ENCODE results near the gene TPRN.
A peak's percentile ranks its signal among the peaks of the same experiment; 100 is the strongest.

Gene TPRN

DNA sequence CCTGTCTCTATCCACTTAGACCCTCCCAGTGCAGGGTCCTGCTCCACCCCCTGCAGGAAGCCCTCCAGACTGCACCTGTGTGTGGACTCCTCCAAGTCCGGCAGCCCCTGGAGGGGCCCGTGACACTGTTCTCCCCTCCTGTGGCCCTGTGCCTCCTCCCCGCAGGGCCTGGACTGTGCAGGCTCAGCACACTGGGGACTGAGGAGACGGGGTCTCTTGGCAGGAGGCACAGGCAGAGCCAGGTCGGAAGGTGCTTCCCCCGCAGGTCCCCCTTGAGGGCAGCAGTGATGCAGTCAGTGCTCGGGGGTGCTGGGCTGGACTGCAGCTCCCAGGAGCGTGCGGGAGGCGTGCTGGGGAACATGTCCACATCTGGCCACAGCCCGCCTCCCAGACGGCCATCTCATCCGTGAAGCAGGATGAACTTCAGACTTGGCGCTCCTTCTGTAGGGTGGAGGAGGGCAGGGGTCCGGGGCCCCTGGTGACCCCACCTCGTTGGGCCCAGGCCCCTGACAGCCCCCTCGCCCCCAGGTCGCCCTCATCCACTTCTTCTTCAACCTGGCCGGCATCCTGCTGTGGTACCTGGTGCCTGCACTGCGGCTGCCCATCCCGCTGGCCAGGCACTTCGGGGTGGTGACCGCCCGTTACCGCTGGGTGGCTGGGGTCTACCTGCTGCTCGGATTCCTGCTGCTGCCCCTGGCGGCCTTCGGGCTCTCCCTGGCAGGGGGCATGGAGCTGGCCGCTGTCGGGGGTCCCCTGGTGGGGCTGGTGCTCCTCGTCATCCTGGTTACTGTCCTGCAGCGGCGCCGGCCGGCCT lies 35.1 kb upstream of the TPRN start:
- DNase-seq, result no peak

DNA sequence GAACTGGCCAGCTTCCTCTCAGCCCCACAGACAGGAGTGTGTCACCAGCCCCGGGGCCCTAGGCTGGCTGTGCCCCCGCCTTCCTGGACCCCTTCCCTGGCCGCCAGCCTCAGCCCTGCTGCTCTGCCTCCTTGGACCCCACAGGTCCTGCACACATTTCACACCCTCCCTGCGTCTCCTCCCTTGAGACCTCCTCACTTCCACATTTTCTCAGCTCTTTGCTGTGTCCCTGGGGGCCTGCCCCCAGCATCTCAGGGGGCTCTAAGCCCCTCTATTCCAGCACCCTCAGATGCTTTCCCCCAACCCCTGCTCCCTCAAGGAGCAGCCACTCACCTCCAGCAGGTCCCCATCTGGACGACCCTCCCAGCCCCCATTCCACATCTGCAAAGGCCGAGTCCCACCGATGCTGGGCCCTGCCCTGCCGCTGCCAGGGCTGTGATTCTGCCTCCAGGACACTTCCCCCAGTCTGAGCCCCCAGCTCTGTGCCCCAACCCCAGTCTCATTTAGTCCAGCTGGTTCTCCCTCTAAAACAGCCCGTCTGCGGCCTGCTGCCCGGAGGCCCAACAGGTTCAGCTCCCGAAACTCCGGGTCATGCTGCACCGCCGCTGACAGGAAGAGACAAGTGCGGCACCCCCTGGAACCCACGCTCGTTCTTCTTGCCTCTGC lies 34.4 kb upstream of the TPRN start:
- no peak for DNase-seq

DNA sequence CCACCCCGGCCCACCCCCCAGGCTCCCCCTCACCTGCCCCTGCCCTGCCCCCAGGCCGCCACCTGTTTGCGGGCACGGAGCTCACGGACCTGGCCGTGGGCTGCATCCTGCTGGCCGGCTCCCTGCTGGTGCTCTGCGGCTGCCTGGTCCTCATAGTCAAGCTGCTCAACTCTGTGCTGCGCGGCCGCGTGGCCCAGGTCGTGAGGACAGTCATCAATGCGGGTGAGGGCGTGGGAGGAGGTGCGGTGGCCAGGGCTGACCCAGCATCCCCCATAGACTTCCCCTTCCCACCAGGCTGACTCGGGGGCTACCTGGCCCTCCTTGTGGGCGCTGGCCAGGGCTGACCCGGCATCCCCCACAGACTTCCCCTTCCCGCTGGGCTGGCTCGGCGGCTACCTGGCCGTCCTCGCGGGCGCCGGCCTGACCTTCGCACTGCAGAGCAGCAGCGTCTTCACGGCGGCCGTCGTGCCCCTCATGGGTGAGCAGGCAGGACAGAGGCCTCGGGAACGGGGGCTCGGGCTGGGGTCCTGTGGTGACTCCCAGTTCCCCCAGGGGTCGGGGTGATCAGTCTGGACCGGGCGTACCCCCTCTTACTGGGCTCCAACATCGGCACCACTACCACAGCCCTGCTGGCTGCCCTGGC lies 33.6 kb upstream of the TPRN start:
- no peak for DNase-seq

DNA sequence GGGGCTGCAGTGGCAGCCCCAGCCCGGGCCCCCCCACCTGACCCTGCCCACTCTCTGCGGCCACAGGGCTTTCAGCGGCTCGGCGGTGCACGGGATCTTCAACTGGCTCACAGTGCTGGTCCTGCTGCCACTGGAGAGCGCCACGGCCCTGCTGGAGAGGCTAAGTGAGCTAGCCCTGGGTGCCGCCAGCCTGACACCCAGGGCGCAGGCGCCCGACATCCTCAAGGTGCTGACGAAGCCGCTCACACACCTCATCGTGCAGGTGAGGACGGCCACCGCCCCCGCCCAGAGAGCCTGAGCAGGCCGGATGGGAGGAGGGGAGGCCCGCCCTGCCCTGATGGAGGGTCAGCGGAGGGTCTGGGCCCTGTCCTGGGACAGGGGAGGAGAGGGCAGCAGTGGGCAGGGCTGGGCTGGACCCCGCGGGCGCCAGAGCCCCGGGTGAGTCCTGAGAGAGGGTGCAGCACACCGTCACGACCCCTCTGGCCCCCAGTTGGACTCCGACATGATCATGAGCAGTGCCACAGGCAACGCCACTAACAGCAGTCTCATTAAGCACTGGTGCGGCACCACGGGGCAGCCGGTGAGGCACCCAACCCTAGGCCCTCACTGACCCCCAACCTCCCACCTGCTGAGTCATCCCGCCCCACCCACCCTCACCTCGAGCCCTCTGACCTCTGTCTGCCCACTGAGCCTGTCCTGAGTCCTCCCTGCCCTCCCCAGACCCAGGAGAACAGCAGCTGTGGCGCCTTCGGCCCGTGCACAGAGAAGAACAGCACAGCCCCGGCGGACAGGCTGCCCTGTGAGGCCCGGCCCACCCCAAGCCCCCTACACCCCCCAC lies 32.8 kb upstream of the TPRN start:
- DNase-seq, result no peak

DNA sequence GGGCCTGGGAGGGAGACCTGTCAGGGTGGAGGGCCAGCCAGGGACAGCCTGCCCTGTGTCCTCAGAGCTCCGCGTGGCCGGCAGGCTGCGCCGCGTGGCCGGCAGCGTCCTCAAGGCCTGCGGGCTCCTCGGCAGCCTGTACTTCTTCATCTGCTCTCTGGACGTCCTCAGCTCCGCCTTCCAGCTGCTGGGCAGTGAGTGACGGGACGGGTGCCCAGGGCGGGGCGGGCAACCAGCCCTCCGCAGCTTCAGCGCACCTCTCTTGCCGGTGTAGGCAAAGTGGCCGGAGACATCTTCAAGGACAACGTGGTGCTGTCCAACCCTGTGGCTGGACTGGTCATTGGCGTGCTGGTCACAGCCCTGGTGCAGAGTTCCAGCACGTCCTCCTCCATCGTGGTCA lies 32.0 kb upstream of the TPRN start:
- no peak for DNase-seq

DNA sequence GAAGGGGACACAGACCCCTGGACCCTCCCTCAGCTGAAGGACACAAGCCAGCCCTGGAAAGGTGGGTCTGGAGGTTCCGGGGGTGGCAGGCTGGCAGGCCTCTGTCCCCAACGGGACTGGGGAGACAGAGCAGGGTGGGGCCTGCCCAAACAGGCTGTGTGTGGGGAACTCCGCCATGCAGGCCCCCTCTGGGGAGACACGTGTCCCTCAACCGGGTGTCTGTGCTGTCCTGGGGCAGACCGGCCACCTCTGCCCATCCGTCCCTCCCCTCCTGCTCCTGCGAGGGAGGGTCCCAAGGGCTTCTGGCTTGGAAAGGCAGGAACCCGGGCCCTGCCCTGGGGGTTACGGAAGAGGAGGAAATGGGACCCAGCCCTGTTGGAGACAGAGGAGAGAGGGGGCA lies 31.6 kb upstream of the TPRN start:
- no peak for DNase-seq

DNA sequence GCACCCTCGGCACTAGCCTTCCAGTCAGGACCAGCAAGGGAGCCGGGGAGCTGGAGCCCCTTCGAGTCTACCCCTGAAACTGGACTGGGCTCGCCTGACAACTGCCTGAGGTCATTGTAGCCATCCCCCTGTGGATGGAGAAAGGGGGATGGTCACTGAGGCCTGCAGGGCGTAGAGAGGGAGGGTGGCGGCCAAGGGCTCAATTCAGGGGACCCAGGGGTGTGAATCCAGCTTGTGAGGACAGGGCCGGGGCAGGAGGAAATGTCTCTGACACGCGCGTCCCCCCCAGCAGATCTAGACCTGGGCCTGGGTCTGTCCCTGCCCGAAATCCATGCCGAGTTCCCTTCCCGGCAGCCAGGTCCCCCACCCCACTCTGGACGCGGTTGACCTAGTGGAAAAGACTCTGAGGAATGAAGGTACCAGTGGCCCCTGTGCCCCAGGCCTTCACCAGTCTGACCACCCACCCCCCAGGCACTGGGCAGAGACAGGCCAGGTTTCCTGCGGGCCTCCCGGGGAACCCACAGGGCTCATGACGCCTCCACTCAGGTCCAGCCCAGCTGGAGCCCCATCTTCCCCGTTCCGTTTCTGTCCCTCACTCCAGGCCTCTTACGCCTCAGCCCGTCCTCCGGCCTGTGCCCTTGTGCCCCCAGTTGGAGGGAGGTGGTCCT lies 31.0 kb upstream of the TPRN start:
- DNase-seq, result no peak

DNA sequence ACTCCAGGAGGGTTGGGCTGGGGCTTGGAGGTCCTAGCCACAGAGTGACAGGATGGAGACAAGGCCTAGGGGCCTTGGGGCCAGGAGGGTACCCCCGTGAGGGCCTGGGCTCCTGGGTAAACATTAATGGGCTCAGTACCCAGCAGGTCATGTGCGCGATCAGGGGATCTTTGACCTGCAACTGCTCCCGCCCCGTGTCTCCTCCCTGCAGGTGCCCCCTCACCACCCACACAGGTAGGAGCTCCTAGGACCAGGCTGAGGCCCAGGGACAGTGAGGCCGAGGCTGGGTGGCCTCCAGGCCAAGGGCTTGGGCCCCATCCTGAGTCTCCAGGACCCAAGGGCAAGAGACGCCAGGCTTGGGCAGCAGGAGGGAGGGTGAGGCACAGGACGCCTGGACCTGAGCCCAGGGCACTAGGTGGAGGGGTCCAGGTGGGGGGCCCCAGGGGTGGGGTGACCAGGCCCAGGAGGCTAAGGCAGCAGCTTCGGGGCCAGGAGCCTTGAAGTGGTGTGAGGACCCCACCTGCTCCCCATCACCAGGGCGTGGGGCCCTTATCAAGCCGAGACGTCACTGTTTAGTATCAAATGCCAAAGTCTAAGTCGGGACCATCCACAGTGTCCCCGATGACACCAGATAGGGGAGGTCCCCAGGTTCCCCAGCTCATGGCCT lies 30.3 kb upstream of the TPRN start, which contains the start of gene SLC34A3:
Gene SLC34A3 (plus strand): TSS at position 197 of the 667 bp plus-strand sequence. CDS start 802 bp downstream, outside the sequence.
- no peak for DNase-seq

DNA sequence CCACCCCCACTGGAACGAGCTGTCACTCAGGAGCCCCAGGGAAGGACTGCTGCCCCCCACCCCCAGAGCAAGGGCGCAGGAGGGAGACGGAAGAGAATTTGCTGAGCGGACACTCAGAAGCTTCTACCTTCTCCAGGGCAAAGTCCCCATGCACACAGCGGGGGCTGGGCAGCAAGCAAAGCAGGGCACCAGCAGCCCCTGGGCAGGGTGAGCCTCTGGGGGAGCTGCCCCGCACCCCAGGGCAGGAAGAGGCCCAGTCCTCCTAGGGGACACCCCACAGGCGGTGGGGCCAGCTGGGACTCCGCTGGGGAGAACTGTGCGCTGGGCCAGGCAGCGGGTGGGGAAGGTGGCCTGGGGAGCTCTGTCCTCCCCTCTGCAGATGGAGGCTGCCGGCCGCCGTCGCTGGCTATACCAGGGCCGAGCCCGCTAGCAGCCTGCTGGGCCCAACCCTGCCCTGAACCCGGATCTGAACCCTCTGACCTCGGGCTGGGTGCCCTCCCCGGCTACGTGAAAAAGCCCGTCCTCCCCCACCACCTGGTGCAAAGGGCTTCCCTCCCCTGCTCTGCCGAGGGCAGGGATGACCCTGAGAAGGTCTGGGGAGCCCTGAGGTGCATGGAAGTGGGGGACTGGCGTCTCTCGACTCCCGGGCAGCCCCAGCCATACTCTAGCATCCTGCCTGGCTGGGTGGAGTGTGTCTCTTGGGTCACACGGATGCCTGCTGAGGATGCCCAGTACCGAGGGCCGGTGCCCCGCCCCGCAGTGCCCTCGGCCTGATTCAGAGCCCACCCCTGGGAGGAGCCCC lies 29.6 kb upstream of the TPRN start:
- no peak for DNase-seq

DNA sequence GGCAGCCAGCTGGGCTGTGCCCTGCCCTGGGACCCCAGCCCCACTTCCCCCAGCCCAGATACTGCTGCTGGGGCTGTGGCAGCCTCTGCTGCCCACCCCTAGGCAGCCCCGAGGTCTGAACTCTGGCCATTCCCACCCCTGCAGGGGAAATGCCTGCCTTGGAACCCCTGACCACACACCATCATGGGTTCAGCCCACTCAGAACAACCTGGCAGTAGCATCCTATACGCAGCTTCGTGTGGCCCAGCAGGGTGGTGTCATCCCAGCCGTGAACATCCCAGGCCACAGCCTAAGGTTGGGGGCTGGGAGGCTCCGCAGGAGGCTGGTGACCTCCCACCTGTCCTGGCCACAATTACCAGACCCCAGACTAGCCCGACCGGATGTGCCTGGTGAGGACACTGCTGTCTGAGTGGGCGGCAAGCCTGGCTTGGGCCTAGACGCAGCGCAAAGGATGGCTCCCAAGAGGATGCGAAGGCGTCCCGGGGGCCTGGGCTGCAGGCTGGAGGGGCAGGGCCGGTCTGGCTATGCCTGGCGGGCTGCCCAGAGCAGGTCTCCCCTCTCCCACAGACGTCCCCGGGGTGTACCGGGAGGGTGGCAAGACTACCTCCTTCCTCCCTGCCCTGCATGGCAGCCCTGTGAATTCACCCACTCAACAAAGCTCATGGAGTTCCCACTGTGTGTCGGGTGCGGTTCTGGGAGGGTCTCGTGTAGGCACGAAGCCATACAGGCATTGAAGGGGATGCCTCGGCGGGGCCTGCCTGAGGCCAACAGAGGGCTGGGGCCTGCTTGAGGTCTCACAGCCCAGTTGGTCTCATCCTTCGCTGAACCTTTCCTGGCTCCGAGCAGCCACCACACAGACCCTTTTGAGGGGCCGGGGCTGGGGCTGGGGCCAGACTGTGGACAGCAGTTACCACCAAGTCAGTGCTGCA lies 28.7 kb upstream of the TPRN start:
- no peak for DNase-seq

DNA sequence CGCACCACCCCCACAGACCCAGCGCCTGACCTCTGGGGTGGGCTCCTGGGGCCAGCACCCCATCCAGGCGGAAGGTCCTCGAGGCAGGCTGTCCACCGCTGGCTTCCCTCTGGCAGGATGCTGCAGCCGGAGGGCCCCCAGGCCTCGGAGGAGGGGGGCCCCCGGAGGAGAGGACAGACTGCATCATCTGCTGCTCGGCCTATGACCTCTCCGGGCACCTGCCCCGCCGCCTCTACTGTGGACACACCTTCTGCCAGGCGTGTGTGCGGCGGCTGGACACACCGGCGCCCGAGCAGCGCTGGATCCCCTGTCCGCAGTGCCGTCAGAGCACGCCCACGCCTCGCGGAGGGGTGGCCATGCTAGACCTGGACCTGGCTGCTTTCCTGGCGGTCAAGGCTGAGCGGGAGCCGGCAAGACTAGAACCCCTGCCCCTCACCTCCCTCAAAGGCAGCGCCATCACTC lies 28.0 kb upstream of the TPRN start:
- DNase-seq, result no peak

DNA sequence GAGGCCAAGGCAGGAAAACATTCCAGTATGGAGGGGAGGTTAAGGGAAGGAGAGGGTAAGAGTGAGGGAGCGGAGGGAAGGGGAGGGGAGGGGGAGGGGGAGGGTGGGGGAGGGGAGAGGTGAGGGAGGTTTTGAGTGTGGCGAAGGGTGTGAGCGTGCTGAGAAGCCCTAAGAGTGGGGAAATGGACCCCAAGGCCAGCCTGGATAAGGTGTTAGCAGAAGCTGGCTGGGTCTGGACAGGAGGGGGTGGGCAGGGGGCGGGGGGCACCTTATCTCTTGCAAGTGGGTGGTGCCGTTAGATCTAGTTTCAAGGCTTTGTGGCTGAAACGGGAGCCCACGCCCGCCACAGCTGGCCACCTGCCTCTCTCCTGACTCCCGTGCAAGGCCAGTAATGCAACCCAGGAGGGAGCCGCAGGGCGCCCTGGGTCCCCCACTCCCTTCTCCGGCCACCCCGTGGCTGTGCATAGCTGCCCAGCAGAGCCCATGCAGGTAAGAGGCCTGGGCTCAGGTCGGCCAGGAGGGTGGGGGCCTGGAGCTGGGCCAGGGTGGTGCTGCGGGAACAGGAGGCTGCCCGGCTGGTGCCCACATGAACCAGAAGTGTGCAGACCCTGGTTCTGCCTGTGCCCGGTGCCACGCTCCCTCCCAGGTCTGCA lies 27.4 kb upstream of the TPRN start:
- no peak for DNase-seq

DNA sequence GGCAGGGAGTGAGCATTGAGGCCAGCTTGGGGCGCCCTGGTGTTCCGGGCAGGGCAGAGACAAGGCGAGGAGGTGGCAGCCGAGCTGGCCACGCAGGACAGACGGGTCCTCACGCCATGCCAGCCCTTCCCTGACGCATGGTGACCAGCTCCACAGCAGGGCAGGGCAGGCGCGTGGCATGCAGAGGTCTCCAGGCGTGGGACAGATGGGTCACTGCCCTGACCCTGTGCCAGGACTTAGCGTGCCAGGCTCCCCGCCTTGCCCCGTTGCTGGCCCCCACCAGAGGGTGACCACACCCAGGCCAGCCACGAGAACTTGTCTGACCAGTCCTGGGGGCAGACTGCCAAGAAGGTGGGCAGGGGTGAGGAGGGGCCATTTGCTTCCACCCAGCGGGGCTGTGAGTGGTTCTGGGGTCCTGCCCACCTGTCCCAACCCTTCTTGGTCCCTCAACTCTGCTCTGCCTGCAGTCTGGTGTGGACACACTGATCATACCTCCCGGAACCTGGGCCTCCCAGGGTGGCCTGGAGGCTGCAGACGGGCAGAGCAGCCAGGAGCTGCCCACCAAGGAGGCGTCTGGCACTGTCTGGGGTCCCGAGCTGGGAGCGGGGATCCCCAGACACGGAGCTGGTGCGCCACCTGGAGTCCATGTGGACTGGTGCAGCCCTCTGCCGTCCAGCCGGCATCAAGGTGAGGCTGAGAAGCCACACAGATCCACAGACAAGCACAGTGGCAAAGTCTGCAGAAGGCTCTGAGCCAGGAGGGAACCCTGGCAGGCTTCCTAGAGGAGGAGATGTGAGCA lies 26.7 kb upstream of the TPRN start, which contains the start of gene RNF224:
Gene RNF224 (plus strand): TSS at position 449 of the 799 bp plus-strand sequence. CDS start 834 bp downstream, outside the sequence.
- peak; percentile 59 to 62 for DNase-seq

DNA sequence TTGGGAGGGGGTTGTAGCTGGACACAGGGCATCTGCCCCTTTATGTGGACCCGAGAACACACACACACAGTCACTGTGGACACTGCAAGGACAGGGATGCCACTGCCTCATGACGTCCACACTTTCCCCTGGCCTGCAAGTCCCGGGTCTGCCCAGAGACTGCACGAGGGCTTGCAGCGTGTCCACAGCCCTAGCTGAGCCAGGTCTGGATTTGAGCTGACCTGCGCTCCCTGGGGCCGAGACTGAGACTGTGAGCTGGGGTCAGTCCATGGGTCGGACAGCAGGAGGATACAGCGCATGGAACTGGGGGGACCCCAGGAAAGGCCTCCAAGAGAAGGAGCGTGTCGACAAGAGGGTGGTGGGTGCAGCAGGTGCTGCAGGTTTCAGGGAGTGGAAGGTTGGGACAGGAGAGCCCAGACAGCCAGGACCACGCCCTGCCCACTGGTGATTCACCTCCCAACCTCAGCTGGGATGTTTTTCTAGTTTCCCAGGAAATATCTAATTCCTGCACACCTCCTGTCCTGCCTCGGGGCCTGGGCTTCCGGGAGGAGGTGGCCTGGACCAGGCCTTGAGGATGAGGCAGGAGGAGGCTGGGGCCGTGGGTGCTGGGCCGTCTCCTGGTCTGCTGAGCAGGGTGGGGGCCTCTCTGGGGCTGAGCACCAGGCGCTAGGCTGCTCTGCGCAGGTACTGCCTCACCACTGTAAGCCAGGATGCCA lies 26.0 kb upstream of the TPRN start:
- DNase-seq, result no peak

DNA sequence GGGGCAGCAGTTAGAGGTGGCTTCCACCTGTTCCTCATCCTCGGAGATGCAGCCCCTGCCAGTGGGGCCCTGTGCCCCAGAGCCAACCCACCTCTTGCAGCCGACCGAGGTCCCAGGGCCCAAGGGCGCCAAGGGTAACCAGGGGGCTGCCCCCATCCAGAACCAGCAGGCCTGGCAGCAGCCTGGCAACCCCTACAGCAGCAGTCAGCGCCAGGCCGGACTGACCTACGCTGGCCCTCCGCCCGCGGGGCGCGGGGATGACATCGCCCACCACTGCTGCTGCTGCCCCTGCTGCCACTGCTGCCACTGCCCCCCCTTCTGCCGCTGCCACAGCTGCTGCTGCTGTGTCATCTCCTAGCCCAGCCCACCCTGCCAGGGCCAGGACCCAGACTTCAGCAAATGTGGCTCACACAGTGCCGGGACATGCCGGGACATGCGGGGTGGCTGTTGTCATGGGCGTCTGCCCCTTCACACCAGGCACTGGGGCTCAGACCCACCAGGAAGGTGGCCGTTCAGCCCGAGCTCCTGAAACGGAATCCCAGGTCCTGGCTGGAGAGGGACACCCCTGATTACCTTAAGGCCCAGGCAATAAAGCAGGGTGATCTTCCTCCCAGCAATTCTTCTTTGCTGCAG lies 25.3 kb upstream of the TPRN start:
- no peak for DNase-seq

DNA sequence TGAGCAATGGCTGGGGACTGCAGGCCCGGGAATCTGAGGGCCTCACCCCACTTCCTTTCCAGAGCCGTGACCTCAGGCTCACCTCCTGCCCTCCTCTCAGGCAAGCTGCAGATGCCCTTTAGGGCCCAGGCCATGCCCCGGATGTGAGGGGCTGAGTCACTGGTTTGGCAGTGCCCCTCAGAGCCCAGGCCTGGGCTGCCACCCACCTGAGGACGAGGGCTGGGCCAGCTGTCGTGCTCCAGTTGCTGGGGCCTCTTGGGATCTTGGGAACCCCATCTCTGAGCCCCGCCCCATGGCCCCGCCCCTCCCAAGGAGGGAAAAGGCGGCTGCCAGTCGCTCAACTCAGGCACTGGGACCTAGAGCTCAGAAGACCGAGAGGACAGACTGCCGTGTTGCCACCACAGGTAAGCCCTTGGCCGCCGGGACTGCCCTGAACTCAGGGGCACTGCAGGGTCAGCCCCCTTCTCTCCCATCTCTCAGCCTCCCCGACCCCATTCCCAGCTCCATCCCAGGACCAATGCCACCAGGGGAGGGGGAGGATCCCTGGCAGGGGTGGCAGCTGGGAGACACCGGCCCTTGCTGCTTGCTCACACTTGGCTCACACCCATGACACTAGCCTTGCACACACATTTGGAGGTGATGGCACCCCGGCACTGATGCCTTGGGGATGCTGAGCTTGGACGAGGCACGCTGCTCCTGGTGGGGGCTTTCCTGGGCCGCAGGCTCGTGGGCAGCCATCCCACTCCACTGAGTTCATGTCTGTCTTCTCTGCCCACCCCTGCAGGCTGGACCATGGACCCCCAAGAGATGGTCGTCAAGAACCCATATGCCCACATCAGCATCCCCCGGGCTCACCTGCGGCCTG lies 24.5 kb upstream of the TPRN start, which contains the start of gene CYSRT1:
Gene CYSRT1 (plus strand): TSS at position 345 of the 865 bp plus-strand sequence. CDS start 448 bp downstream, at position 793.
- no peak for DNase-seq

Measured in AML-193 (cell line).